ENCODE data around the gene EEF1A1.

- TF ChIP-seq, protein P1, sequence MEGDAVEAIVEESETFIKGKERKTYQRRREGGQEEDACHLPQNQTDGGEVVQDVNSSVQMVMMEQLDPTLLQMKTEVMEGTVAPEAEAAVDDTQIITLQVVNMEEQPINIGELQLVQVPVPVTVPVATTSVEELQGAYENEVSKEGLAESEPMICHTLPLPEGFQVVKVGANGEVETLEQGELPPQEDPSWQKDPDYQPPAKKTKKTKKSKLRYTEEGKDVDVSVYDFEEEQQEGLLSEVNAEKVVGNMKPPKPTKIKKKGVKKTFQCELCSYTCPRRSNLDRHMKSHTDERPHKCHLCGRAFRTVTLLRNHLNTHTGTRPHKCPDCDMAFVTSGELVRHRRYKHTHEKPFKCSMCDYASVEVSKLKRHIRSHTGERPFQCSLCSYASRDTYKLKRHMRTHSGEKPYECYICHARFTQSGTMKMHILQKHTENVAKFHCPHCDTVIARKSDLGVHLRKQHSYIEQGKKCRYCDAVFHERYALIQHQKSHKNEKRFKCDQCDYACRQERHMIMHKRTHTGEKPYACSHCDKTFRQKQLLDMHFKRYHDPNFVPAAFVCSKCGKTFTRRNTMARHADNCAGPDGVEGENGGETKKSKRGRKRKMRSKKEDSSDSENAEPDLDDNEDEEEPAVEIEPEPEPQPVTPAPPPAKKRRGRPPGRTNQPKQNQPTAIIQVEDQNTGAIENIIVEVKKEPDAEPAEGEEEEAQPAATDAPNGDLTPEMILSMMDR (conservative IDR thresholded peaks at IDR 0.05; ENCODE audit: low read depth, low read length) = no peak
- no peak for TF ChIP-seq EZH2 (IDR thresholded peaks at IDR 0.05; ENCODE audit: borderline replicate concordance, low read depth, low read length, poor library complexity, severe bottlenecking)
Measured at GRCh38 chr6:73523434-73524123, 2.7 kb upstream of the EEF1A1 start.
